HG03354 (cell line): Measurements from ENCODE around the gene UBE2L6.
A peak's percentile ranks its signal among the peaks of the same experiment; 100 is the strongest.

Experiments used
- ATAC-seq: cut with Tn5 transposase; IDR thresholded peaks from one replicate; pipeline ENCODE4 v1.9.1; 2021; ENCODE audit warnings: mild to moderate bottlenecking; ENCODE audit not compliant: unreplicated experiment, poor library complexity, severe bottlenecking

The UBE2L6 gene

GRCh38 chr11:57567515-57568329 lies at the start of gene UBE2L6:
UBE2L6 (minus strand) TSS chr11:57567672; CDS start chr11:57567611, 61 bp downstream.
- ATAC-seq = peak; percentile 79

- ATAC-seq = no peak
These were observed 49.1 kb upstream of the UBE2L6 start for GRCh38 chr11:57616595-57616994.

GRCh38 chr11:57615308-57615707 lies 47.8 kb upstream of the UBE2L6 start:
- ATAC-seq = no peak

- ATAC-seq = no peak
These were observed 46.8 kb upstream of the UBE2L6 start for GRCh38 chr11:57614234-57614772.

GRCh38 chr11:57610170-57610569 lies 42.7 kb upstream of the UBE2L6 start:
- no peak for ATAC-seq

GRCh38 chr11:57605028-57605420 lies 37.6 kb upstream of the UBE2L6 start:
- ATAC-seq = no peak

GRCh38 chr11:57604296-57605027 lies 37.0 kb upstream of the UBE2L6 start:
- no peak for ATAC-seq

GRCh38 chr11:57601297-57601696 lies 33.8 kb upstream of the UBE2L6 start:
- no peak for ATAC-seq

- ATAC-seq = no peak
These were observed 31.9 kb upstream of the UBE2L6 start for GRCh38 chr11:57599381-57599780.

GRCh38 chr11:57598831-57599155 lies 31.3 kb upstream of the UBE2L6 start:
- no peak for ATAC-seq

- ATAC-seq = no peak
These were observed 30.7 kb upstream of the UBE2L6 start for GRCh38 chr11:57597916-57598830.

GRCh38 chr11:57597461-57597915 lies 30.0 kb upstream of the UBE2L6 start, which contains the start of gene SERPING1:
SERPING1 (plus strand) TSS chr11:57597685; CDS start chr11:57598271, 586 bp downstream.
- no peak for ATAC-seq

- ATAC-seq = no peak
These were observed 28.9 kb upstream of the UBE2L6 start for GRCh38 chr11:57596266-57596885.

GRCh38 chr11:57588046-57588710 lies 20.7 kb upstream of the UBE2L6 start:
- ATAC-seq = no peak

GRCh38 chr11:57586711-57587245 lies 19.3 kb upstream of the UBE2L6 start:
- no peak for ATAC-seq

GRCh38 chr11:57585301-57585700 lies 17.8 kb upstream of the UBE2L6 start:
- ATAC-seq = no peak

GRCh38 chr11:57584341-57584740 lies 16.9 kb upstream of the UBE2L6 start:
- no peak for ATAC-seq

GRCh38 chr11:57574061-57574460 lies 6.6 kb upstream of the UBE2L6 start:
- ATAC-seq = no peak

- no peak for ATAC-seq
These were observed 4.1 kb upstream of the UBE2L6 start for GRCh38 chr11:57571606-57572005.
